BJ (cell line): ENCODE data around the gene HRH3. TPM values are rescaled to one million over a fixed set of nuclear protein-coding genes. Genes with fewer than 3 reads are reported as not detected.

Experiments
- CTCF ChIA-PET: fragments of 350-600 bp; formaldehyde crosslinking; extraction: SDS; loops from one replicate; lab custom pipeline; 2021; ENCODE audit warnings: antibody characterized with exemption, inconsistent platforms; lab: Yijun Ruan, JAX
- POLR2A ChIA-PET: fragments of 300-600 bp; sonication (Branson Sonifier 250); formaldehyde crosslinking; extraction: SDS; loops from one replicate; lab custom pipeline; 2021; ENCODE audit warnings: antibody characterized with exemption; lab: Charles Lee
- DNase-seq: peaks from one replicate; pipeline ENCODE4 v3.0.0-alpha.2; 2011; ENCODE audit warnings: low read depth
- H3K27me3 ChIP-seq: 2 replicates; pipeline ENCODE4 v1.6.0; 2011; ENCODE audit warnings: low read length; ENCODE audit not compliant: control insufficient read depth, insufficient read depth
- H3K36me3 ChIP-seq: 2 replicates; pipeline ENCODE4 v1.5.1; 2011; ENCODE audit warnings: low read length; ENCODE audit not compliant: control insufficient read depth, insufficient read depth
- H3K4me3 ChIP-seq: 2 replicates; pipeline ENCODE4 v1.5.1; 2011; ENCODE audit warnings: low read depth, mild to moderate bottlenecking, control low read depth, low read length
- CTCF ChIP-seq: IDR thresholded peaks from 2 replicates; pipeline ENCODE4 v1.5.1; 2011; ENCODE audit warnings: low read depth, mild to moderate bottlenecking, control low read depth, inconsistent platforms, low read length, moderate library complexity; ENCODE audit not compliant: insufficient read depth
- polyA plus RNA-seq: library from polyadenylated mRNA; depleted of rRNA; stranded (reverse); fragments of >200 nt; gene quantifications from 2 replicates; pipeline ENCODE4 v1.2.3, GENCODE V29; 2011

HRH3 gene
- polyA plus RNA-seq, 1 experiment, result not detected

- no peak for DNase-seq
- Histone ChIP-seq H3K36me3 (no peaks in the 10 kb centered on the region), H3K4me3 (no peak overlapping the region), H3K27me3 (peaks cover 14% of the 10 kb centered on the region)
- CTCF ChIA-PET, result no interaction called here
- no peak for TF ChIP-seq CTCF
- POLR2A ChIA-PET, result no interaction called here
Measured at GRCh38 chr20:62214067-62214466, 6.0 kb downstream of the HRH3 start.

- no peaks in the 10 kb centered on the region for H3K36me3 ChIP-seq
- H3K4me3 ChIP-seq, result no peak overlapping the region
- CTCF ChIA-PET, result no interaction called here
- no peak for TF ChIP-seq CTCF
- POLR2A ChIA-PET, result no interaction called here
- peaks cover 2% of the 10 kb centered on the region for H3K27me3 ChIP-seq
- no peak for DNase-seq
Measured at GRCh38 chr20:62212299-62212698, 7.8 kb downstream of the HRH3 start.

- CTCF ChIA-PET, result no interaction called here
- no peak for TF ChIP-seq CTCF
- no peak for DNase-seq
- Histone ChIP-seq H3K27me3 (no peaks in the 10 kb centered on the region; the same call in none of the 2 replicates), H3K4me3 (no peak overlapping the region), H3K36me3 (no peaks in the 10 kb centered on the region)
- POLR2A ChIA-PET, result no interaction called here
Measured at GRCh38 chr20:62211769-62212288, 8.2 kb downstream of the HRH3 start.

GRCh38 chr20:62211216-62211615 is 8.9 kb downstream of the HRH3 start:
- ChIA-PET CTCF (no interaction called here), POLR2A (no interaction called here)
- DNase-seq, result no peak
- no peaks in the 10 kb centered on the region; the same call in none of the 2 replicates for H3K27me3 ChIP-seq
- H3K4me3 ChIP-seq, result no peak overlapping the region
- H3K36me3 ChIP-seq, result no peaks in the 10 kb centered on the region
- no peak for TF ChIP-seq CTCF

- no peaks in the 10 kb centered on the region; the same call in 1 of the 2 replicates for H3K36me3 ChIP-seq
- H3K27me3 ChIP-seq, result no peaks in the 10 kb centered on the region; the same call in none of the 2 replicates
- ChIA-PET POLR2A (no interaction called here), CTCF (no interaction called here)
- TF ChIP-seq CTCF, result no peak
- DNase-seq, result no peak
- H3K4me3 ChIP-seq, result no peak overlapping the region
Measured at GRCh38 chr20:62210496-62210855, 9.6 kb downstream of the HRH3 start.
